OCI-LY1 (cell line): ENCODE data around the gene XPO4.

Experiments
- H2AFZ ChIP-seq: fragments of 200-600 bp; sonication (generic), shearing (Covaris generic); 2 replicates; pipeline ENCODE4 v1.6.0; 2014; ENCODE audit warnings: antibody characterized with exemption, mild to moderate bottlenecking, low read length
- H3F3A ChIP-seq: fragments of 200-600 bp; sonication (generic), shearing (Covaris generic); 2 replicates; pipeline ENCODE4 v1.6.0; 2014; ENCODE audit warnings: mild to moderate bottlenecking, antibody characterized with exemption, low read length, moderate library complexity; ENCODE audit not compliant: insufficient read depth
- H3K27ac ChIP-seq: fragments of 200-600 bp; sonication (generic); 2 replicates; pipeline ENCODE4 v1.5.1; 2014; ENCODE audit warnings: low read length, mixed run types, mild to moderate bottlenecking, low read depth; ENCODE audit not compliant: poor library complexity, severe bottlenecking
- H3K27me3 ChIP-seq: fragments of 200-600 bp; sonication (generic); 2 replicates; pipeline ENCODE4 v1.6.0; 2014; ENCODE audit warnings: antibody characterized with exemption, mild to moderate bottlenecking, low read length, moderate library complexity; ENCODE audit not compliant: insufficient read depth
- H3K36me3 ChIP-seq: fragments of 200-600 bp; sonication (generic); 2 replicates; pipeline ENCODE4 v1.6.1; 2014; ENCODE audit warnings: mild to moderate bottlenecking, antibody characterized with exemption, low read length, moderate library complexity, mixed read lengths; ENCODE audit not compliant: insufficient read depth
- H3K4me1 ChIP-seq: fragments of 200-600 bp; sonication (generic); 2 replicates; pipeline ENCODE4 v1.5.1; 2014; ENCODE audit warnings: mild to moderate bottlenecking, low read length, moderate library complexity; ENCODE audit not compliant: insufficient read depth, severe bottlenecking
- H3K4me2 ChIP-seq: fragments of 200-600 bp; sonication (generic), shearing (Covaris generic); 2 replicates; pipeline ENCODE4 v1.6.1; 2014; ENCODE audit warnings: low read length
- H3K4me3 ChIP-seq: fragments of 200-600 bp; sonication (generic); 2 replicates; pipeline ENCODE4 v1.5.1; 2014; ENCODE audit warnings: low read length, low read depth, mild to moderate bottlenecking, mixed read lengths; ENCODE audit not compliant: poor library complexity, severe bottlenecking
- H3K79me2 ChIP-seq: fragments of 200-600 bp; shearing (Covaris generic); 2 replicates; pipeline ENCODE4 v1.6.1; 2016; ENCODE audit warnings: mixed run types, low read length, mixed read lengths; ENCODE audit not compliant: insufficient read depth
- H3K9ac ChIP-seq: fragments of 200-600 bp; sonication (generic), shearing (Covaris generic); 2 replicates; pipeline ENCODE4 v1.6.1; 2014; ENCODE audit warnings: mild to moderate bottlenecking, low read length, mixed read lengths
- H3K9me2 ChIP-seq: fragments of 200-600 bp; sonication (generic), shearing (Covaris generic); 2 replicates; pipeline ENCODE4 v1.6.1; 2014; ENCODE audit warnings: low read depth, mild to moderate bottlenecking, low read length, mixed read lengths
- H3K9me3 ChIP-seq: fragments of 200-600 bp; shearing (Covaris generic); 2 replicates; pipeline ENCODE4 v1.6.1; 2014; ENCODE audit warnings: low read length, mixed read lengths
- H4K20me1 ChIP-seq: fragments of 200-600 bp; sonication (generic), shearing (Covaris generic); 2 replicates; pipeline ENCODE4 v1.6.0; 2016; ENCODE audit warnings: mild to moderate bottlenecking, low read length; ENCODE audit not compliant: insufficient read depth
- CTCF ChIP-seq: fragments of 200-600 bp; sonication (generic), shearing (Covaris generic); IDR thresholded peaks from 2 replicates; pipeline ENCODE4 v1.5.1; 2017; ENCODE audit warnings: mild to moderate bottlenecking, antibody characterized with exemption, low read length, moderate library complexity, mixed read lengths
- EZH2 ChIP-seq: fragments of 200-600 bp; sonication (generic), shearing (Covaris generic); IDR thresholded peaks from 2 replicates; pipeline ENCODE4 v1.8.0; 2017; ENCODE audit warnings: borderline replicate concordance, mixed run types, mild to moderate bottlenecking, antibody characterized with exemption, low read length, moderate library complexity, mixed read lengths

The XPO4 gene

GRCh38 chr13:20796791-20797508, 105.6 kb downstream of the XPO4 start:
- no peak for TF ChIP-seq EZH2
- TF ChIP-seq CTCF: no peak
- Histone ChIP-seq H3K4me2 (no peak overlapping the region), H3K4me1 (no peaks in the 10 kb centered on the region), H3K9me3 (no peaks in the 10 kb centered on the region), H3K27ac (no peak overlapping the region), H3F3A (no peaks in the 10 kb centered on the region), H3K9me2 (no peaks in the 10 kb centered on the region), H3K27me3 (no peaks in the 10 kb centered on the region), H2AFZ (no peak overlapping the region), H3K36me3 (peaks cover 73% of the 10 kb centered on the region), H3K79me2 (no peaks in the 10 kb centered on the region), H3K9ac (no peak overlapping the region), H3K4me3 (no peak overlapping the region), H4K20me1 (no peaks in the 10 kb centered on the region)

DNA sequence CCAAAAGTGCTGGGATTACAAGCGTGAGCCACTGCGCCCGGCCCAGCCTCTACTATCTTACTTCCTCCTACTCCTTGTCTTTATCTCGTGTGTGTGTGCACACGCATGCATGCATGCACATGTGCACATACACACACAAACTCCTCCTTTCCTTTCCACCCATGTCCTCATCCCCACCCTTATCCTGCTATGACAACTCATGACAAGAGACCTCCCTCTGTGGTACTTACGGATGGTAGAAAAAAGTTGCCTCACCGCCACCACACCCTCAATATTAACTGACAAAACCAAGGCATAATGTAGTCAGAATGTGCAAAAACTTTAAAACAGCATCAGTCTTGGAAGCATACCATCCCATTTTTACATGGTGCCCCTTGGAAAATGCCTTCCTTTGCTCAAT, 112.9 kb downstream of the XPO4 start:
- no peak overlapping the region for H3K9ac ChIP-seq
- no peaks in the 10 kb centered on the region for H3K9me3 ChIP-seq
- no peaks in the 10 kb centered on the region for H3K79me2 ChIP-seq
- peaks cover 70% of the 10 kb centered on the region for H3K36me3 ChIP-seq
- no peak overlapping the region for H3K27ac ChIP-seq
- H4K20me1 ChIP-seq: no peaks in the 10 kb centered on the region
- H2AFZ ChIP-seq: no peak overlapping the region
- H3K4me1 ChIP-seq: no peaks in the 10 kb centered on the region
- H3K4me2 ChIP-seq: no peak overlapping the region
- H3K27me3 ChIP-seq: no peaks in the 10 kb centered on the region
- H3F3A ChIP-seq: no peaks in the 10 kb centered on the region
- TF ChIP-seq EZH2 (no peak), CTCF (no peak)
- no peak overlapping the region for H3K4me3 ChIP-seq
- no peaks in the 10 kb centered on the region for H3K9me2 ChIP-seq

DNA sequence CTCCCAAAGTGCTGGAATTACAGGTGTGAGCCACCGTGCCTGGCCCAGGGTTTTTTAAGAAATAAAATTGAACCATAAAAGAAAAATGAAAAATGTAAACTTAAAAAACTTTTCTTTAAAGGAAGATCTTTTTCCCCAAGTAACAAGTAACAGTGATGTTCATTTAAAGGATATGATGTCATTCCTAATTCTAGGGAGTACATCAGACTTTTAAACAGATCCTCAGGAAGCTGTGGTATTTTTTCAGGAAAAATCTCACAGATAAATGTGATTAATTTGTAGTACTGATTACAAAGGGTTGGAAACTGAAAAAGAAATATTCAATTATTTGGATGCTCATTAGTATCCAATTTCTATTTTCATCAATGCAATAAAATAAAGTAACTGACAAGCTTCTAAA, 114.2 kb downstream of the XPO4 start:
- no peaks in the 10 kb centered on the region for H3K27me3 ChIP-seq
- TF ChIP-seq EZH2: no peak
- TF ChIP-seq CTCF: no peak
- no peaks in the 10 kb centered on the region for H3K4me1 ChIP-seq
- no peaks in the 10 kb centered on the region for H4K20me1 ChIP-seq
- H3K27ac ChIP-seq: no peak overlapping the region
- H3K4me3 ChIP-seq: no peak overlapping the region
- peaks cover 67% of the 10 kb centered on the region for H3K36me3 ChIP-seq
- no peaks in the 10 kb centered on the region for H3K9me2 ChIP-seq
- H3K9ac ChIP-seq: no peak overlapping the region
- no peaks in the 10 kb centered on the region for H3K79me2 ChIP-seq
- no peaks in the 10 kb centered on the region for H3K9me3 ChIP-seq
- H2AFZ ChIP-seq: no peak overlapping the region
- no peak overlapping the region for H3K4me2 ChIP-seq
- H3F3A ChIP-seq: no peaks in the 10 kb centered on the region
